SK-N-SH treated with all-trans-retinoic acid at 6 μM for 48 hours (cell line): ENCODE results near the gene RTBDN.

ENCODE experiments used
- ATAC-seq: fragments of 200-7000 bp; cut with Tn5 transposase; 3 replicates; pipeline ENCODE4 v1.9.1; 2020; ENCODE audit warnings: mild to moderate bottlenecking, moderate library complexity
- ARNTL ChIP-seq: fragments of 450-650 bp; formaldehyde crosslinking; IDR thresholded peaks from 2 replicates; pipeline ENCODE4 v1.5.0; 2020; ENCODE audit warnings: low read depth, mild to moderate bottlenecking, moderate library complexity, borderline replicate concordance
- BACH2 ChIP-seq: fragments of 250-450 bp; sonication (Bioruptor Pico); IDR thresholded peaks from 2 replicates; pipeline ENCODE4 v1.9.0; 2021; ENCODE audit warnings: mild to moderate bottlenecking, borderline replicate concordance
- CREB5 ChIP-seq: fragments of 250-450 bp; sonication (Bioruptor Pico); IDR thresholded peaks from 2 replicates; pipeline ENCODE4 v1.5.1; 2020; ENCODE audit warnings: low read depth, mild to moderate bottlenecking, moderate library complexity
- CSDC2 ChIP-seq: fragments of 250-450 bp; sonication (Bioruptor Pico); IDR thresholded peaks from 2 replicates; pipeline ENCODE4 v1.5.0; 2020; ENCODE audit warnings: mild to moderate bottlenecking, moderate library complexity
- CSRNP3 ChIP-seq: fragments of 250-450 bp; sonication (Bioruptor Pico); IDR thresholded peaks from 2 replicates; pipeline ENCODE4 v1.5.1; 2021; ENCODE audit warnings: mild to moderate bottlenecking, moderate library complexity
- ISL1 ChIP-seq: fragments of 250-450 bp; sonication (Bioruptor Pico); IDR thresholded peaks from 2 replicates; pipeline ENCODE4 v2.1.2; 2022; ENCODE audit warnings: mild to moderate bottlenecking, moderate library complexity
- OSR1 ChIP-seq: fragments of 250-450 bp; sonication (Bioruptor Pico); IDR thresholded peaks from 2 replicates; pipeline ENCODE4 v1.8.0; 2022; ENCODE audit warnings: moderate library complexity, mild to moderate bottlenecking, inconsistent platforms
- POU6F1 ChIP-seq: fragments of 250-450 bp; sonication (Bioruptor Pico); IDR thresholded peaks from 2 replicates; pipeline ENCODE4 v1.8.0; 2021; ENCODE audit warnings: low read depth, mild to moderate bottlenecking, moderate library complexity, borderline replicate concordance
- PPARA ChIP-seq: fragments of 250-450 bp; sonication (Bioruptor Pico); IDR thresholded peaks from 2 replicates; pipeline ENCODE4 v1.5.0; 2020; ENCODE audit warnings: mild to moderate bottlenecking, borderline replicate concordance
- RARB ChIP-seq: fragments of 250-450 bp; sonication (Bioruptor Pico); IDR thresholded peaks from 2 replicates; pipeline ENCODE4 v1.8.0; 2021; ENCODE audit warnings: mild to moderate bottlenecking, moderate library complexity
- SNAI2 ChIP-seq: fragments of 250-450 bp; sonication (Bioruptor Pico); IDR thresholded peaks from 2 replicates; pipeline ENCODE4 v1.5.0; 2020; ENCODE audit warnings: mild to moderate bottlenecking, moderate library complexity
- TCF4 ChIP-seq: fragments of 250-450 bp; sonication (Bioruptor Pico); IDR thresholded peaks from 2 replicates; pipeline ENCODE4 v1.8.0; 2021; ENCODE audit warnings: mild to moderate bottlenecking, moderate library complexity, borderline replicate concordance
- TOX ChIP-seq: fragments of 250-450 bp; sonication (Bioruptor Pico); IDR thresholded peaks from 2 replicates; pipeline ENCODE4 v1.8.0; 2021; ENCODE audit warnings: mild to moderate bottlenecking, moderate library complexity, borderline replicate concordance
- TSHZ2 ChIP-seq: fragments of 250-450 bp; sonication (Bioruptor Pico); IDR thresholded peaks from 2 replicates; pipeline ENCODE4 v1.5.0; 2020; ENCODE audit warnings: mild to moderate bottlenecking, moderate library complexity
- ZC3H10 ChIP-seq: fragments of 250-450 bp; sonication (Bioruptor Pico); IDR thresholded peaks from 2 replicates; pipeline ENCODE4 v1.5.1; 2021; ENCODE audit warnings: mild to moderate bottlenecking, moderate library complexity
- ZFP3 ChIP-seq: fragments of 250-450 bp; sonication (Bioruptor Pico); IDR thresholded peaks from 2 replicates; pipeline ENCODE4 v1.5.0; 2020; ENCODE audit warnings: mild to moderate bottlenecking, moderate library complexity
- ZFP30 ChIP-seq: fragments of 450-650 bp; formaldehyde crosslinking; IDR thresholded peaks from 2 replicates; pipeline ENCODE4 v1.5.0; 2022; ENCODE audit warnings: mild to moderate bottlenecking, moderate library complexity
- ZNF565 ChIP-seq: fragments of 450-650 bp; formaldehyde crosslinking; conservative IDR thresholded peaks from 2 replicates; pipeline ENCODE4 v1.5.0; 2020; ENCODE audit warnings: low read depth, mild to moderate bottlenecking, moderate library complexity
- ZNF70 ChIP-seq: fragments of 450-650 bp; formaldehyde crosslinking; IDR thresholded peaks from 2 replicates; pipeline ENCODE4 v1.5.0; 2020; ENCODE audit warnings: mild to moderate bottlenecking, moderate library complexity
- ZNF8 ChIP-seq: fragments of 450-650 bp; formaldehyde crosslinking; IDR thresholded peaks from 2 replicates; pipeline ENCODE4 v1.5.0; 2020; ENCODE audit warnings: mild to moderate bottlenecking, moderate library complexity
- TF ChIP-seq, protein P1 (sequence below): fragments of 250-450 bp; sonication (Bioruptor Pico); IDR thresholded peaks from 2 replicates; pipeline ENCODE4 v1.8.0; 2020; ENCODE audit warnings: mild to moderate bottlenecking, moderate library complexity, borderline replicate concordance

The RTBDN gene

DNA sequence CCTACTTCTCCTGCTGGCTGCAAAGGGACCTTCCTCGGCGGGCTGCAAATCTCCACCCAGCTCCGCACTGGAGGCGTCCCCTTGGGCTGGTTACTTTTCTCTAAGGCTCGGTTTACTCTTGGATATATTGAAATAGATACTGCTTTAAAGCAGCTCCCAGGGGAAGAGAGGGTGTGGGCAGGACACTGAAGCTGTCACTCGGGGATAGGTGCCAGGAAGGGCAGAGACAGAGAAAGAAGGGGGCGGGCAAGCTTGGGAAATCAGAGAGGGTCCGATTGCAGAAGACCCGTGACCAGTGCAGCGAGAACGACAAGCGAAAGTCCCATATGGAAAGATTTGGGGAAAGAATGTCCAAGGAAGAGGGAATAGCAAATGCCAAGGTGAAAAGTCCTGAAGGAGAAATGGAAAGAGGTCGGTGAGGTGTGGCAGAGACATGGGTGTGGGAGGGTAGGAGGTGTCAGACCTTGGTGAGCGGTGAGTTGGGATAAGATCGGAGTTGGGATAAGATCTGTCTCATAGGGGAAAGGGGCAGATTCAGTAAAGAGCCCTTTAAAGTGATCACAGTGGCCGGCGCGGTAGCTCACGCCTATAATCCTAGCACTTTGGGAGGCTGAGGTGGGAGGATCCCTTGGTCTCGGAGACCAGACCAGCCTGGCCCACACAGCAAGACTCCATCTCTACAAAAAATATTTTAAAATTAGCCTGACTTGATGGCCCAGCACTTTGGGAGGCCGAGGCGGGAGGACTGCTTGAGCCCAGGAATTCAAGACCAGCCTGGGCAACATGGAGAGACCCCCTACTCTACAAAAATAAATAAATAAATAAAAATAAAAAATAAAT lies 31.9 kb downstream of the RTBDN start:
- TF ChIP-seq ZNF565 (CRISPR knock-in tag) (no peak), PPARA (CRISPR knock-in tag) (no peak), ISL1 (CRISPR knock-in tag) (no peak), ZFP30 (no peak), ZFP3 (CRISPR knock-in tag) (no peak)
- ATAC-seq: peak; percentile 25

DNA sequence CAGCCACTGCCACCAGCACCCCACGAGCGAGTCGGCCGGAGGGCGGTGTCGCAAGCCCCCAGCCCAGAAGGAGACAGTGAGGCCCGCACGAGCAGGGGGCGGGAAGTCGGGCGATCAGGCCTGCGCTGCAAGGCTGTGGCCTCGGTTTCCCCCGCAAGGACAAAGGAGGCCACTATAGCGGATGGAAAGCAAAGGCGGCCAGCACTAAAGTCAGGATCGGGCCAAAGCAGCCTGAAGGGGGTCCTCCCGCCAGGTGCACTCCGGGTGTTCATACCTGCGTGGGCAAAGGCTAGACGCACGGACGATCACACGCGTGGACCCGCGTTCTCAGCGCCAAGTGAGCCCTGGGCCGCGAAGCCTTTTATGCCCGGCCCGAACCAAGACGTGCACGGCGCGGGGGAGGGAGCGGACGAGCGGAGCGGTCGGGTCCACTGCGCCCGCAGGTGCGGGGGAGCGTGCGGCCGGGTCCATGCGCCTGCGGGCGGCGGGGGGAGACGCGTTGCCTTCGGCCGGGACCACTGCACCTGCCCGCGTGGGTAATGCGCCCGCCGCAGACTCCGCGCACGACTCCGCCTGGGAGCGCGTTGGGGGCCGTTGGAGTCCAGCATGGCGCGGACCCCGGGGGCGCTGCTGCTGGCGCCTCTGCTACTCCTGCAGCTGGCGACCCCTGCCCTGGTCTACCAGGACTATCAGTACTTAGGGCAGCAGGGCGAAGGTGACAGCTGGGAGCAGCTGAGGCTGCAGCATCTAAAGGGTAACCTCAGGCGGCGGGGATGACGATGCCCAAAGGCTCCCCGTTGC lies 32.7 kb downstream of the RTBDN start, which contains the start of the genes PRDX2 and THSD8:
Gene PRDX2 (minus strand): TSS at position 335 of the 801 bp plus-strand sequence. CDS start 539 bp downstream, outside the sequence.
Gene THSD8 (plus strand): TSS at position 604 of the 801 bp plus-strand sequence. CDS start 3 bp downstream, at position 607.
- ATAC-seq: peak; percentile 78
- TF ChIP-seq ARNTL (CRISPR knock-in tag): no peak
- TF ChIP-seq, protein P1, sequence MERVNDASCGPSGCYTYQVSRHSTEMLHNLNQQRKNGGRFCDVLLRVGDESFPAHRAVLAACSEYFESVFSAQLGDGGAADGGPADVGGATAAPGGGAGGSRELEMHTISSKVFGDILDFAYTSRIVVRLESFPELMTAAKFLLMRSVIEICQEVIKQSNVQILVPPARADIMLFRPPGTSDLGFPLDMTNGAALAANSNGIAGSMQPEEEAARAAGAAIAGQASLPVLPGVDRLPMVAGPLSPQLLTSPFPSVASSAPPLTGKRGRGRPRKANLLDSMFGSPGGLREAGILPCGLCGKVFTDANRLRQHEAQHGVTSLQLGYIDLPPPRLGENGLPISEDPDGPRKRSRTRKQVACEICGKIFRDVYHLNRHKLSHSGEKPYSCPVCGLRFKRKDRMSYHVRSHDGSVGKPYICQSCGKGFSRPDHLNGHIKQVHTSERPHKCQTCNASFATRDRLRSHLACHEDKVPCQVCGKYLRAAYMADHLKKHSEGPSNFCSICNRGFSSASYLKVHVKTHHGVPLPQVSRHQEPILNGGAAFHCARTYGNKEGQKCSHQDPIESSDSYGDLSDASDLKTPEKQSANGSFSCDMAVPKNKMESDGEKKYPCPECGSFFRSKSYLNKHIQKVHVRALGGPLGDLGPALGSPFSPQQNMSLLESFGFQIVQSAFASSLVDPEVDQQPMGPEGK (CRISPR knock-in tag): no peak
- TF ChIP-seq CSDC2 (CRISPR knock-in tag): no peak
- no peak for TF ChIP-seq TCF4 (CRISPR knock-in tag)
- TF ChIP-seq RARB: no peak
- TF ChIP-seq ZNF8 (CRISPR knock-in tag): no peak
- no peak for TF ChIP-seq ISL1 (CRISPR knock-in tag)
- TF ChIP-seq ZC3H10 (CRISPR knock-in tag): no peak
- TF ChIP-seq TSHZ2: no peak
- TF ChIP-seq POU6F1 (CRISPR knock-in tag): no peak
- no peak for TF ChIP-seq OSR1
- TF ChIP-seq CREB5 (CRISPR knock-in tag): no peak
- no peak for TF ChIP-seq BACH2
- no peak for TF ChIP-seq CSRNP3 (CRISPR knock-in tag)
- TF ChIP-seq ZNF70: no peak
- TF ChIP-seq PPARA (CRISPR knock-in tag): no peak
- no peak for TF ChIP-seq TOX
- TF ChIP-seq ZFP30: no peak
- no peak for TF ChIP-seq ZFP3 (CRISPR knock-in tag)
- TF ChIP-seq SNAI2 (CRISPR knock-in tag): no peak
